ENCODE measurements around the gene CHCHD6.

CHCHD6 gene

DNA sequence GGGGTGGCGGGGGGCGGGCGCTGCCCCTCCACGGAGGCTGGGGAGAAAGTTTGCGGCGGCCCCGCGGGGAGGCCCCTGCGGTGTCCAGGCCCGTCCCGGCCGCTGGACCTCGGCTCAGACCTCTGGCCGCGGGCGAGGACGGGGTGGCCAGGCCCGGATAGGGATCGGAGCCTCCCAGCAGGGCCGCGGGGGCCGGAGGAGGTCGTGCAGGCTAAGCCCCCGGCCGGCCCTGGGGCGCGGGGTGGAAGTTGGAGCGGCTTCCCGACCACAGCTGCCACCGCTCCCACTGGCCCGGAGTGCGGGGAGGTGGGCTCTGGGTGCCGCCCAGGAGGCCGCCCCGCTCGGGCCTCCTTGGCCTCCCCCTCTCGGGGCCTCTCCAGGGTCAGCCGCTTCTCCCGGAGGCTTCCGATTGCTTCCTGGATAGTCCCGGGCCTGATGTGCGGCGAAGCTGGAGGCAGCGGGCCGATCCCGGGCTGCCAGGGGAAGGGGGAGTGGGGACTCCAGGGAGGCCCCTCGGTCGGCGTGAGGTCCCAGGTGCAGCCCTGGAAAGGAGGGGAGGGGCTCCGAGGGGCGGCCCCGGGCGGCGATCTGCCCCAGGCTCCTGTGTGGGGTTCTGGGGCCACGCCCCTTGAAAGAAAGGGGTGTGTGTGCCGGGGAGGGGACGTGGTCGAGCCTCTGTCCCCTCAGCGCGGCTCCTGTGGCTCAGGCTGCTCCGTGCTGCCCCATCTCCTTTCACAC is 279.8 kb downstream of the CHCHD6 start:
- DNase-seq, result no peak

DNA sequence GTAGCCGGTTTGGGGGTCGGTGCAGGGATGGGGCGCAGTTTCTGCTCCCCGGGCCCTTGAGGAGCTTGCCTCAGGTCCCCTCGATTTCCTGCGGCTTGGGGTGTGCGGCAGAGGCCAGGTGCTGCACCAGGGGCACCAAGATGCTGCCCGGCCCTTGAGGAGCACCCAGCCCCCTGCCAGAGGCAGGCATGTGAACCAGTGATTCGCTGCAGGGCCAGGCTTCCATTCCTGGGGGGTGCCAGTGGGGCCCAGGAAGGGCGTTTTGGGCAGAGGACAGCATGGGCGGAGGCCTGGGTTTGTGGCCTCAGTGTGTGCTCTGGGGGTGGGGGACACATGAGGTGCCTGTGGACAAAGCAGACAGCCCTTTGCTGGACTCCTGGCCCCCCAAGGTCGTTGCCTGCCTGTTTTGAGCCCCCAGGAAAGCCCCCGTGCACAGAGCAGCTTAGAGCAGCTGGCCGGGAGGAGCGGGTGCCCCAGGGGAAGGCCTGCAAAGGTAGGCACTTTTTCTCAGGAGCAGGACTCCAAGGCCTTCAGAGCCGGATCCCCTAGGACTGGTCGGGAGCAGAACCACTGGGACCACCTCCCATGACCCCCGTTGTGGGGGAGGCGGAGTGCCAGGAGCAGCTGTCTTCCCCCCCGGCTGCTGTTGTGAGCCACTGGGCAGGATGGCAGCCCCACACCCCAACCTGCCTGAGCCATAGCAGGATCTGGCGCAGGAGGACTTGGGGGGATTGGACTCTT is 280.5 kb downstream of the CHCHD6 start:
- DNase-seq, result no peak

DNA sequence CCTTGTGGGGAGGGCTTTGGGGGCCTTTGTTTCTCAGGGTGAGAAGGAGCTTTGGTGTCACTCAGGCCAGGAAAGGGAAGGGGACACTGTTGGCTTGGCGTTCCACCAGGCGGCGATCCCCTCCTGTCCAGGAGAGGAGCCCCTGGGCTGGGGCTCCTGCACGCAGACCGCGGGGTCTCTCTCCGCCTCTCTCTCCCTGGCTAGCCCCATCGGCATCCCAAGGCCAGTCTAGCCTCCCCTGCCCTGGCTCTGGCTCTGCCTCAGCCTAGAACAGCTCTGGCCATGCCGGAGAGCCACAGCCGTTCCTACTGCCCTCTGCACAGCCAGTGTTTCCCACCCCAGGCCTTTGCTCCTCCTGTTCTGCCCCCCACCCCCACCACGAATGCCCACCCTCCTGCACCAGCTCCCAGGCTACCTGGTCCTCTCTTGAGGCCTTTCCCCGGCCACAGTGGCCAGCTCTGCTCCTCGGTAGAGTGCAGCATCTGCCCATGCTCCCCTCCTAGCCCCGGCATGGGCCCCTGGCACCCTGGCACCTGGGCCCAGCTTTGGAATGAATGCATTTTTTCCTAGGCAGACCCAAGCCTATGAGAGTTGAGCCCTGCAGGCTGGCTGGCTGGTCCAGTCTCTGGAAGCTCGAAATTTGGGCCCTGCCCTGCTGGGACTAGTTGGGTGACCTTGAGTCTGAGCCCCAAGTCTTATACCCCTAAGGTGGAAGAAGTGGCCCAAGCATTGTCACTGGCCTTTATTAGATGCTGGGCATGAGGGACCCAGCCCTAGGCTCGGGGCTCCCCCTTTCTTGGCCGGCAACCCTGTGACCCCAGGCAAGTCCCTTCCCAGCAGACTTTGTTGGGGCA is 281.3 kb downstream of the CHCHD6 start:
- no peak for DNase-seq

DNA sequence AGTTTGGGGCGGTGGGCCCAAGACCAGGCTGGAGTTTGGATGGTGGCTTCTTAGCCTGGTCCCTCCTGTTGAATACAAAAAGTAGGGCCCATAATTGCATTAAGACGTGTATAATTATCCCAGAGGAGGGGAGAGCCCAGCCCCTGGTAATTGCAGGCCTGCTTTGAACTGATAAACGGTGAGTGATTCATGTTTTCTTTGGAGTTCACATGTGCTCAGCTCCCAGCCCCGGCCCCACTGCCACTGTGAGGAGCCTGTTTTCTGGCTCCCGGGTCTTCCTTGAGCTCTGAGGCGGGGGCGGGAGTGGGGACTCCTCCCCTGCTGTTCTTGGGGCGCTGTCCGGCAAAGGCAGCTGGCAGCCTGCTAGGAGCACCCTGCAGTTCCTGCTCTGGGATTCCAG is 282.0 kb downstream of the CHCHD6 start:
- DNase-seq, result no peak

DNA sequence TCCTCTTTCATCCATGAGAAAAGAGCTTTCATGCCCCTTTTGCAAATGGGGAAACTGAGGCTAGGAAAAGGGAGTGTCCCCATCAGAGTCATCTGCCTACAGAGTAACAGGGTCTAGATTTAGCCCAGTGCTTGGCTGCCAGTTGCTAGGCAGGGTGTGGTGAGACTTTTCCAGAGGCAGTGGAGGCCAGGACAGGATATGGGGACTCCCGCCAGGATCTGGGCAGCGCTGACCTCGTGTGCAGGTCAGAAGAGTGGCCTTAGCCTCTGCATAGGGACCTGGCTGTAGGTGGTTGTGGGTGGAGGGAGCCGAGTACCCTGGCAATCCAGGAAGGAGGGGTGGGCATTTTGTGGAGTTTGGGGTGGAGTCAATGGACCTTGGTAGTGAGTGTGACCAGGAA is 283.1 kb downstream of the CHCHD6 start:
- DNase-seq, result no peak

DNA sequence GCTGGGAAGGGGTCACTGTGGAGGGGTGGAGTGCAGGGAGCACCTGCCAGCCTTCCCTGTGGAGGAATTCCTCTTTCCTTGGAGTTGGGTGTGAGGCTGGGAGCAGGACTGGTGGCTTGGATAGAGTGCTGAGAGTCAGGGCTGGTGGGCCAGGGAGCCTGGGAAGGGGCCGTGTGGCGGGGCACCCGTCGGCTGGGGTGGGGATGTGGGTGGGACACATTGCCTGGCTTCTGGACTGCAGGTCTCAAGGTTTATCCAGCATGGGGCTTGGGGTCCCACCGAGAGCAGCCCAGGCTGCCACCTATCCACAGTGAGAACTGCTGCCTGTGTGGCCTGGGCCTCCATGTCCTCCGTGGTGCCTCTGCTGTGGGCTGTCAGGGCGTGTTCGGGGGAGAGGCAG is 283.6 kb downstream of the CHCHD6 start:
- DNase-seq, result no peak

DNA sequence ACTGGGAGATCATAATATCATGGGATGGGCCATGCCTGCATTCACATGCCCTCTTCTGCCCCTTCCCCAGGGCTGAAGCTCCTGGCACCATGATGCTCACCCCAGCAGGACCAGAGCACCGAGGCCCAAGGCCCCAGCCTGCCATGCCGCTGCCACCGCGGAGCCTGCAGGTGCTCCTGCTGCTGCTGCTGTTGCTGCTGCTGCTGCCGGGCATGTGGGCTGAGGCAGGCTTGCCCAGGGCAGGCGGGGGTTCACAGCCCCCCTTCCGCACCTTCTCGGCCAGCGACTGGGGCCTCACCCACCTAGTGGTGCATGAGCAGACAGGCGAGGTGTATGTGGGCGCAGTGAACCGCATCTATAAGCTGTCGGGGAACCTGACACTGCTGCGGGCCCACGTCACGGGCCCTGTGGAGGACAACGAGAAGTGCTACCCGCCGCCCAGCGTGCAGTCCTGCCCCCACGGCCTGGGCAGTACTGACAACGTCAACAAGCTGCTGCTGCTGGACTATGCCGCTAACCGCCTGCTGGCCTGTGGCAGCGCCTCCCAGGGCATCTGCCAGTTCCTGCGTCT is 284.5 kb downstream of the CHCHD6 start:
- DNase-seq, result no peak

DNA sequence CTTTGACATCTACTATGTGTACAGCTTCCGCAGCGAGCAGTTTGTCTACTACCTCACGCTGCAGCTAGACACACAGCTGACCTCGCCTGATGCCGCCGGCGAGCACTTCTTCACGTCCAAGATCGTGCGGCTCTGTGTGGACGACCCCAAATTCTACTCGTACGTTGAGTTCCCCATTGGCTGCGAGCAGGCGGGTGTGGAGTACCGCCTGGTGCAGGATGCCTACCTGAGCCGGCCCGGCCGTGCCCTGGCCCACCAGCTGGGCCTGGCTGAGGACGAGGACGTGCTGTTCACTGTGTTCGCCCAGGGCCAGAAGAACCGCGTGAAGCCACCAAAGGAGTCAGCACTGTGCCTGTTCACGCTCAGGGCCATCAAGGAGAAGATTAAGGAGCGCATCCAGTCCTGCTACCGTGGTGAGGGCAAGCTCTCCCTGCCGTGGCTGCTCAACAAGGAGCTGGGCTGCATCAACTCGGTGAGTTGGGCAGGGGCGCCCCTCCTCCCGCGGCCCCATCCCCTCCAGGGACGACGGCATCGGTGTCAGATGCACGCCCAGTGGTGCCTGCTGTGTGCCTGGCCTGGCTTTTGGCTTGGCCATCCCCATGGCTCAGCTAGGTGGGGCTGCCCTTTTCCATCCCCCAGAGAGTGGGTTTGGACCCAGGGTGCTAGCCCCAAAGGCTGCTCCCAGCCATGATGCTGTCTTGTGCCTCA is 285.4 kb downstream of the CHCHD6 start:
- DNase-seq, result no peak

DNA sequence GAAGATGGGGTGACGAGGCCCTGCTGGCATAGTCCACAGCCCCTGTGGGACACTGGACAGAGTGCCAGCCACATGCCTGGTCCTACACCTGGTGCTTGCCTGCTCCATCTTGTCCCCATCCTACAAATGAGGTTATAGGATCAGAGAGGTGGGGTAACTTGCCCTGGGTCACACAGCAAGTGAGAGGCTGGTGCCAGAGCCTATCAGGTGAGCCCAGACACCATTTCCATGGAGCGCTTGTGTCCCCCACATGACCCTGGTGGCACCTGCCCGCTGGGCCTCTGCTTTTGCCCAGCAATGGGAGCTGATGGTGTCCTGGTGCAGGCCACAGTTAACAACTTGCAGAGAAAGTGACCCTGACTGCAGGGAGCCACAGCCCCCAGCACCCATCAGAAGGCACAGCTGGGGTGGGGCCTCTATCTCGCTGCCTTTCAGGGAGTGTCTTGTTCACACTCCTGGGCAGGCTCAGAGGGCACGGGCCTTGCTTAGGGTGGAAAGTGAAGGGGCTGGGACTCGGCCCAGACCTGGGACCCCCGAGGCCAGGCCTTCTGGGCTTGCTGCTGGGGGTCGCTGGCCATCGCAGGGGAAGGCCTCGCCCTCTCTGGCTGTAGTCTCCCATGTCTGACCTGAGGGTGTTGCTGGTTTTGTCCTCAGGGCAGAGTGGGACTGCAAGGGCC is 286.1 kb downstream of the CHCHD6 start:
- DNase-seq, result no peak

DNA sequence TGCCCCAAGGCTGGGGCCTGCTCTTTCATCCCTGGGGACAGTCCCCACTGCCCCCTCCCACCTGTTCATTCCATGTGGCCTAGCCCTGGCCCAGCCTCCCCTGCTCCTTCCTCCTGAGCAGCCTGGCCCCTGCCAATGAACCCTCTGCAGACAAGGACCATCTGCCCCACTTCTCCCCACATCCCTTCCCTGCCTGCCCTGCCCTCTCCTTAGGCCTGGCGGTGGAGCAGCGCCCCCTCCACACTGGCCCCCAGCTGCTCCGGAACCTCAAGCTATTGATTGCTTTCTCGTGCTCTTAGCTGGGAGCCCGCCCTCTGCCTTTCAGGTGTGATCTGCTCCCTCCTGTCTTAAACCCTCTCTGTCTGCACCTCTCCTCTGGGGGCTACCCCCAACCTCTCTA is 286.9 kb downstream of the CHCHD6 start:
- DNase-seq, result no peak

DNA sequence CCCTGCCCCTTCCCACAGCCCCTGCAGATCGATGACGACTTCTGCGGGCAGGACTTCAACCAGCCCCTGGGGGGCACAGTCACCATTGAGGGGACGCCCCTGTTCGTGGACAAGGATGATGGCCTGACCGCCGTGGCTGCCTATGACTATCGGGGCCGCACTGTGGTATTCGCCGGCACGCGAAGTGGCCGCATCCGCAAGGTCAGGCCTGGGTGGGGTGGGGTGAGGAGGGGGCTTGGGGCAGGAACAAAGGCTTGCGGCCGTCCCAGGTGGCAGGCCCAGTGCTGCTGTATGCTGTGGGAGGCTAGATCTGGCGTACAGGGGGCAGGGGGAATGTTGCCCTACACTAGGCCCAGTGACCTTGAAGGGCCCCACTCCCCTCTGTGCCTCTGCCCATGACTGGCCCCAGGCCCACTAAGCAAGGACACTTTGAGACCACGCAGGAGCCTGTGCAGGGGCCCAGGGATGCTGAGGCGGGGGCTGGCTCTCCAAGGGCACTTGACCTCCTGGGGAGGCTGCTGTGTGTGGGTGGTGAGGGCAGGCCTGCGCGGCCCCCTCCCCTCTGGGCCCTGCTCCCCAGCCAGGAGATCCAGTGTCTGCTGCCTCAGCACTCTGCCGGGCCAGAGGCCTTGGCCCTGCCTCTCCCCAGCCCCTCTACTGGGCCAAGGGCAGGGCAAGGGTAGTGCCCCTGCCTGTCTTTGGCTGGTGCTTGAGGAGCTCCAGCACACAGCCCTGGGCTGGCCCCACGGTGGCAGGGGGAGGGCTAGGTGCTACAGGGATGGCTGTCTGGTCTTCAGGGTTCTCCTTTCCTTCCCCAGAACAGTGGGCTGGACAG is 287.5 kb downstream of the CHCHD6 start:
- DNase-seq, result no peak

DNA sequence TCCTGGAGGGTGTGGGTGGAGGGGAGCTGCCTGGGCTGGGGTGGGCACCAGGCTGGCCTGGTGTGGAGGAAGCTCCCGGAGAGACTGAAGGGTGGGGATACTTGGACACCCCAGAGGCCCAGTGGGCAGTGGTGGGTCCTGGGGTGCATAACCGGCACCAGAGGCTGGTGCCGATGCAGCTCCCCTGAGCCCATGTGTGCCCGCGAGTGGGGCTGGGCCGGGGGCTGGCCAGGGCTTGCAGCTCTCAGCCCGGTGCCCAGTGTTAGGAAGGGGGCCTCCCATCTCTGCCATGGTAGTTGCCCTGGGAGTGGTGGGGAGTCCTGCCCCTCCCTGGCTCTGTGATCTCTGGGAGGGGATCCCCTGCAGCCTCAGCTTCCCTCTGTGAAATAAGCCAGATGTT is 288.2 kb downstream of the CHCHD6 start:
- DNase-seq, result no peak

DNA sequence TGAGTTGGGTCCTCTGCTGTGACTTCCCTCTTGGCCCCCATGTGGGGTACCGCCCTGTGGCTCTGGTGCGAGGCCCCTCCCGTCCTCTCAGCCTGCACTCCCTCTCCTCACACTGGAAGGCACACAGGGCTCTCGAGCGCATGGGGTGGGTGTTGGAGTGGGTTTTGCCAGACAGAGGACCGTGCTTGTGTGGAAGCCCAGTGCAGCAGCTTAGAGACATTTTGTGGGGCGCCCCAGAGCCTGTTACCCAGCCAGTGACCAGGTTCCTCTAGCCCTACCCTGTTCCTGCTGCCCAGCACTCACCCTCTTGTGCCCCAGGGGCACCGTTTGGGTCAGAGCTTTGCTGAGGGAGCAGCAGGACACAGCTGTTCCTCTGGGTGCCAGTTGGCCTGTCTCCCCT is 288.7 kb downstream of the CHCHD6 start:
- DNase-seq, result no peak

DNA sequence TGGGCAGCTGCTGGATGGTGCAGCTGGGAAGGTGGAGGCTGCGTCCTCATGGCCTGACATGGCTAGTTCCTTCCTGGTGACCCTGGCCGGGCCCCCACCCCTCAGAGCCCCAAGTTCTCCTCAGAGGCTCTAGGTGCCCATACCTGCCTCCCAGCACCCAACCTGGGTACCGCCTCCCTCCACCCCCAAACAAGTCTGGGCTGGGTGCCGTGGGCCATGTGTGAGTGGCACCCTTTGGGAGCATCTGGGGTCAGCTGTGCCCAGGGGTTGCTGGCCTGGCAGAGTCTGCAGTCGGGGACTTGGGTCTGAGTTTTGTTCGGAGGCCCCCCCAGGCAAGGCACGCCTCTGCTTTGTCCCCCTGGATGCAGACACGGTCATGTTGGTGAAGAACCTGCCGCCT is 289.4 kb downstream of the CHCHD6 start:
- DNase-seq, result no peak

DNA sequence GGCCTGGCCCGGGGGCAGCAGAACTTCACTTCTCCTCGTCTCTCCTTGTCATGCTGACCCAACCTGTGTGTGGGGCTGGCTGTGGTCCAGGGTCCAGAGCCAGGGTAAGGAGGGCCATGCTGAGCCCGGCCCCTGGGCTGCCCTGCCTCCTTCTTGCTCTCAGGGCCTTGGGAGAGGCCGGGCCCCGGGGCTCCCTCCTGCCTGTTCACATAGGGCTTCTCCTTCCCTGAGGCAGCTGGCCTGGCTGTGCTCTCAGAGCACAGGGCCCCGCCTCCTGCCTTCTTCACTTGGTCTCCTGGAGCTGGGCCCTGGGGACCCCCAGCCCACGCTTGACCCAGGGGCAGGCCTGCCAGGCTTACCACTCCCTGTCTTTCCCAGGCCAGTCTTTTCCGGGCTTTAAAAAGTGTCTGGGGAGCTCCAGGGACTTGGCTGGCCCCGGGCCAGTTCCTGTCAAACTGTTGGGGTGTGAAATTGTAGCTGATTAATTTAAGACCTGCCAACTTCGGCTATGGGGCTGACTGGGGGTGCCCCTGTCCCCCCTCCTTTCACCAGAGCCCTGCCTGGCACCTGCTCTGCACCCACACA is 290.7 kb downstream of the CHCHD6 start:
- DNase-seq, result no peak

DNA sequence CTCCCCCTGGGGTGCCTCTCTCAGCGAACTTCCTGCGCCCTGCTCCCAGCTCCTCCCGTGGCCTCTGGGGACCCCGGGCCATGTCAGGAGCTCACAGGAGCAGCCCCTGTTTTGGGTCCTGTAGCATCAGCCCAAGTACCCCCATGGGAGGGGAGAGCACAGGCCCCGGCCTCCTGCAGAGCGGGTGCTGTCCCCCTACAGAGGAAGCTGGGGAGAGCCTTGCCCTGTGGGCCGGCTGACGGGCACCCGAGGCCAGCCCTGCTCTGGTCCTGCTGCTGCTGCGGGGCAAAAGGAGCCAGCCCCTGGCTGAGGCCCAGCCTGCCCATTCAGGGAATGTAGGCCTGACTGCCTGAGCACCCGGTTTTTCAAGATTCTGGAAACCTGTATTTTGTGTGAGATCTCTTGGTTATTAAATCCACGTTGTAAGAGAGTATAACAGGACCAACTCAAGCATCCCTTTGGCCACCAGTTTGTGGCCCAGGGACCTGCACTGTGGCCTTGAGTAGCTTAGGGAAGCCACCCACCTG is 291.3 kb downstream of the CHCHD6 start:
- DNase-seq, result no peak

DNA sequence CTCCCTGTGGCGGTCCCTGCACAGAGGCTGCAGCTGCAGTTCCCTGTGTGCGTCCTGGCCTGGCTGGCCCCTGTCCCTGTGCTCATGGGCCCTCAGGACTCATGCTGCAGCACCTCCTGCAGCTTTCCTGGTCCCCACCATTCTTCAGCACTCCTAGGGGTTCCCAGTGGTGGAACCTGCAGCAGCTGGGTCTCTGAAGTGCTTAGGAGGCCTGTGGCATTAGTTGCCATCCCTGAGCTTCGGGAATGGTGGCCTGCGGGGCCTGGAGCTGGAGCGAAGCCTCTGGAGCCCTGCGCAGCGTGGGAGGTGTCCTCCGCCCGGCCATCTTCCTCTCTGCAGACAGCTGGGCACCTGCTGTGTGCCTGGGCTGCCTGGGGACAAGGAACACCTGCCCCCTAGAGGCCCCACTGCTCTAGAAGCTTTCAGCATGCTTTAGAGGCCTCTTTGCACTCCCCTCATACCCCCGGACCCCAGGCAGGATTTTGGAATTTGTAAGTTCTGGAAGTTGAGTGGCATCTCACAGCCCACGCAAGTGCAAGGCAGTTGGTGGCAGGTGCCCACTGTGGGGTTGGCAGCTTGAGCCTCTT is 292.0 kb downstream of the CHCHD6 start:
- DNase-seq, result no peak

DNA sequence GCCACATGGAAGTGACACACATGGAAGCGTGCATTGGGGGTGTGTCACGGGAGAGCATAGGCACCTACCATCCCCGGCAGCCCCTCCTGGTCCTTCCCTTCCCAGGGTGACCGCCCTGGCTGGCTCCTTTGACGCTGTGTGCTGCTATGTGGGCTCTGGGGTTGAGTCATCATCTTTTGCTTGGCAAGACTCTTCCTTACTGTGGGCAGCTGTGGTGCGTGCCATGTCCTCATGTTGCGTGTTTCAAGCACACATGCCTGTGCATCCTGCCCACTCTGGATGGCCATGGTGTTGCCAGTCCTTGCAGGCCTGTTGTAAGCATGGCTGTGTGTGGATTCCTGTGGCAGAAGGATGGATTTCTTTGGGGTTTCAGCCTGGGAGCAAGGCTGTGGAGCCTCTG is 292.9 kb downstream of the CHCHD6 start:
- no peak for DNase-seq

DNA sequence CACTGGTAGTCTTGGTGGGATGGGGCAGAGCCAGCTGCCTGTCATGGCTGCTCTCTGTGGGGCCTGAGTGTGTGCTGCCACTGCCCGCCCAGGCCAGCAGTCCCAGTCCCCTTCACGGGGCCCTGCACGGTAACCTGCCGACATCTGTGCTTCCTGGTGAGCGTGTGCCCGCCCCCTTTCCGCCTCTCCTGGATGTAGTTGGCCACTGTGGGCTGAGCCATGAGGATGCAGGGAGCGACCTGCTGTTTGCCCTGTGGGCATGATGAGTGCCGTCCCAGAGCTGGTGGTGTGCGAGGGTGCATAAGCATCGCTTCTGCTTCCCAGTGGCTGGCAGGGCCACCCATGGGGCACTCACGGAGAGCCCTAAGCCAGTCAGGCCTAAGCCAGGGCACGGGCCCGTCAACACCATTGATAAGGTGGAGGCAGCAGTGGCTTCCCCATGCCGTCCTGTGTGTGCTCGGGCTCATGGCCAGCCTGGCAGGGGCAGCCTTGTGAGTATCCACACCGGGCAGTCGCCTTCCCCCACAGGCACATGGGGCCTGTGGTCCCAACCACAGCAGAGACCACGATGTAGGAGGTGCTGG is 293.5 kb downstream of the CHCHD6 start:
- DNase-seq, result no peak

DNA sequence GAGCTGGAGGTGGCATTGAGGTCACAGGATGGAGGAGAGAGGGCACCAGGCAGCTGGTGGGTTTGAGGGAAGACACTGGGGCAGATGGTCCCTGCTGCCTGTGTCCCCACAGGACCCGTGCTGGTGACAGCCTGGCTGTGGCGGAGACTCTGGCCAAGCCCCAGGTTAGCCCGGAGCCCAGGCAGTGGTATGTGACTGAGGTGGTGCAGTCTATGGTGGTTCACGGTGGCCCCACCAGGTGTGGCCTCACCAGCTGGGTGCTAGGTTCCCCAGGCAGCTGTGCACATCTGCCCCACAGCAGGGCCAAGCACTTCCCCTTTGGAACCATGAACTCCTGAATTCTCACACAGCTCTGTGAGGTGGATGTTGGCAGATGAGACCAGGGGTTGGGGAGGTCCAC is 294.3 kb downstream of the CHCHD6 start:
- DNase-seq, result no peak

Measured in bone marrow (tissue), 2 donors.